T-cell (primary cell): Measurements from ENCODE around the gene CKM. TPM values are rescaled to one million over a fixed set of nuclear protein-coding genes. Genes with fewer than 3 reads are reported as not detected.

Experiments used
- ATAC-seq, 4 experiments: fragments of 200-7000 bp in 3 of 4; fragments of 150-1000 bp in 1 of 4; cut with Tn5 transposase; replicated peaks in 1 of 4; 1 replicate in 3 of 4; 2 replicates in 1 of 4; pipeline ENCODE4 v1.10.0; 2021; ENCODE audit warnings: moderate library complexity in 3 of 4, mild to moderate bottlenecking in 2 of 4, moderate number of reproducible peaks in 1 of 4
- CTCF ChIA-PET, 2 donors: fragments of 300-600 bp; sonication (Branson Sonifier 250); formaldehyde crosslinking; loops; one replicate each; lab custom pipeline; 2022; ENCODE audit warnings: antibody characterized with exemption in 2 of 2; lab: Charles Lee
- POLR2A ChIA-PET, 2 donors: fragments of 300-600 bp; sonication (Branson Sonifier 250); formaldehyde crosslinking; loops; one replicate each; lab custom pipeline; 2022; ENCODE audit warnings: antibody characterized with exemption in 2 of 2; lab: Charles Lee
- DNase-seq, 35 experiments: peaks; one replicate each; pipeline versions ENCODE4 v3.0.0 to v3.0.0-alpha.2; 2013 to 2023
- H3K27ac ChIP-seq: one replicate; pipeline ENCODE4 v1.5.1; 2013; ENCODE audit warnings: low read length
- H3K27me3 ChIP-seq, 2 experiments: replicated peaks in 1 of 2; 1 replicate in 1 of 2; 2 replicates in 1 of 2; pipeline versions ENCODE4 v1.6.1 to v1.7.0; 2013; ENCODE audit warnings: low read length in 1 of 2, mixed read lengths in 1 of 2; ENCODE audit not compliant: control insufficient read depth in 2 of 2, insufficient read depth in 2 of 2; ENCODE audit errors: extremely low read depth in 1 of 2
- H3K36me3 ChIP-seq, 2 donors: 1 replicate in 1 of 2; 2 replicates in 1 of 2; pipeline versions ENCODE4 v1.6.1 to v1.7.0; 2013; ENCODE audit warnings: low read length in 1 of 2; ENCODE audit not compliant: control insufficient read depth in 2 of 2, insufficient read depth in 1 of 2; ENCODE audit errors: extremely low read depth in 1 of 2
- H3K4me1 ChIP-seq, 2 experiments: 1 replicate in 1 of 2; 2 replicates in 1 of 2; pipeline versions ENCODE4 v1.6.1 to v1.7.0; 2013; ENCODE audit warnings: low read length in 2 of 2, mixed read lengths in 1 of 2; ENCODE audit not compliant: insufficient read depth in 2 of 2, control insufficient read depth in 1 of 2; ENCODE audit errors: extremely low read depth in 1 of 2
- H3K4me3 ChIP-seq, 2 donors: 1 replicate in 1 of 2; 2 replicates in 1 of 2; pipeline versions ENCODE4 v1.5.1 to v1.7.0; 2013; ENCODE audit warnings: mild to moderate bottlenecking in 2 of 2, low read length in 1 of 2, moderate library complexity in 1 of 2; ENCODE audit not compliant: control insufficient read depth in 1 of 2; ENCODE audit errors: extremely low read depth in 1 of 2
- H3K9me3 ChIP-seq: 2 replicates; pipeline ENCODE4 v1.7.0; 2013
- H3K27ac Mint-ChIP-seq, 2 donors: one replicate each; pipeline ENCODE4 v1.8.0; 2020 to 2021; ENCODE audit warnings: mild to moderate bottlenecking in 2 of 2, mixed read lengths in 2 of 2
- H3K27me3 Mint-ChIP-seq, 2 donors: one replicate each; pipeline ENCODE4 v1.8.0; 2021 to 2022; ENCODE audit warnings: mixed read lengths in 2 of 2
- H3K36me3 Mint-ChIP-seq: one replicate; pipeline ENCODE4 v1.8.0; 2021; ENCODE audit warnings: mixed read lengths
- H3K4me1 Mint-ChIP-seq, 3 donors: one replicate each; pipeline ENCODE4 v1.8.0; 2020 to 2022; ENCODE audit warnings: mixed read lengths in 3 of 3, mild to moderate bottlenecking in 1 of 3
- H3K4me3 Mint-ChIP-seq, 3 donors: one replicate each; pipeline ENCODE4 v1.8.0; 2020 to 2022; ENCODE audit warnings: mild to moderate bottlenecking in 3 of 3, mixed read lengths in 3 of 3, moderate library complexity in 3 of 3
- H3K9me3 Mint-ChIP-seq, 3 donors: one replicate each; pipeline ENCODE4 v1.8.0; 2020 to 2022; ENCODE audit warnings: mixed read lengths in 3 of 3
- WGBS: methylation state at CpG from one replicate; pipeline ENCODE4 v1.1.5; 2013; ENCODE audit warnings: missing lambda C conversion rate; ENCODE audit not compliant: insufficient coverage; 5-methylcytosine and 5-hydroxymethylcytosine counted together
- total RNA-seq, 35 experiments: library from RNA in 6 of 35; stranded (reverse) in 6 of 35; fragments of 120-200 nt in 1 of 35; gene quantifications; one replicate each; pipeline versions ENCODE4 v1.2.1 to v1.2.4 and lab custom pipeline; 2013 to 2026

CKM gene
- total RNA-seq, 5 donors from 2014 or later (not counting 1 experiment from before 2014, with no cell fraction given) = not detected

DNA sequence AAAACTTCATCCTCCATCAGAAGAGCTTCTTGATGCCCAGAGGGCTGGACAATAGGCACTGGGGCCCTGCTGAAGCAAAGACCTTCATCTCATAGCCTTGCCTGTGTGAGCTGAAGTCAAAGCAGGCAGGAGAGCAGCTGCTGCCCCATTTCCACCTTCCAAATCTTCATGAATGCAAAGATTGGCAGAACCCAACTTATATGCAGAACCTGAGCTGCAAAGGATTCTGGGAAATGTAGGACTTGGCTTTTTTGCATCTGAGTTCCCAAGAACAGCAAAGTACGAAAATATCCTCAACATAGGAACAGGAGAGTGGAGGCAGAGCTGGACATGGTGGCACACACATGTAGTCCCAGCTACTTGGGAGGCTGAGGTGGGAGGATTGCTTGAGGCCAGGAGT is 30.8 kb downstream of the CKM start:
- H3K27ac Mint-ChIP-seq = no peak overlapping the region
- H3K4me1 Mint-ChIP-seq = no peaks in the 10 kb centered on the region
- ChIA-PET POLR2A (no interaction called here), CTCF (no interaction called here)
- peaks cover 13 to 43% of the 10 kb centered on the region in 2 donors for H3K36me3 ChIP-seq
- DNase-seq (no peak), ATAC-seq (no peak)
- no peak overlapping the region for H3K27ac ChIP-seq
- H3K9me3 Mint-ChIP-seq = no peaks in the 10 kb centered on the region
- peaks cover 54% of the 10 kb centered on the region for H3K36me3 Mint-ChIP-seq
- no peak overlapping the region for H3K4me3 ChIP-seq
- no peaks in the 10 kb centered on the region for H3K4me1 ChIP-seq
- H3K27me3 Mint-ChIP-seq = no peaks in the 10 kb centered on the region
- no peaks in the 10 kb centered on the region for H3K9me3 ChIP-seq
- H3K27me3 ChIP-seq = no peaks in the 10 kb centered on the region
- no peak overlapping the region for H3K4me3 Mint-ChIP-seq
- WGBS = 83% methylated on average over 1 of the region's 1 CpG

DNA sequence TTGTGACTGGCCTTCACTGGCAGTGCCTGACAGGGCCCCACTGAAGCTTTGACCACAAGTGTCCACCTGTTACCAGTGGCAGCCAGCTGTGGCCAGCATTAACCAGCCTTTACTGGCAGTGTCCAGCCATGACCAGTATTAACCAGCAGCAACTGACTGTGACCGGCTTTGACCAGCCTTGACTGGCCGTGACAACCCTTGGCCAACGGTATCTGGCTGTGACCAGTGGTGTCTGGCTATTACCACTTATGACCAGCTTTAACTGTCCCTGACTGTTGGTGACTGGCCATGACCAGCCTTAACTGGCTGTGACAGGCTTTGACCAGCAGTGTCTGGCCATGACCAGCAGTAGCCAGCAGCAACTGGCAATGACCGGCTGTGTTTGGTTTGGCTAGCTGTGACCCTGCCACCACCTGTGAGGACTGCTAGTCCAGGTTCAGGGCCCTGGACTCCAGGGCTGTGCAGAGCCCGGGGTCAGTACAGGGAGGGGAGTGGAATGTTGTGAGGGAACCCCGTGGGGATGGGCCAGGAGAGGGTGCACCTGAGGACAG is 32.2 kb downstream of the CKM start:
- H3K27me3 ChIP-seq = no peaks in the 10 kb centered on the region
- 96% methylated on average over 5 of the region's 6 CpGs for WGBS
- no peaks in the 10 kb centered on the region for H3K27me3 Mint-ChIP-seq
- H3K27ac Mint-ChIP-seq = no peak overlapping the region
- H3K9me3 ChIP-seq = no peaks in the 10 kb centered on the region
- CTCF ChIA-PET = no interaction called here
- peaks cover 59% of the 10 kb centered on the region for H3K36me3 Mint-ChIP-seq
- H3K4me3 ChIP-seq = no peak overlapping the region
- POLR2A ChIA-PET = no interaction called here
- ATAC-seq = no peak
- H3K27ac ChIP-seq = no peak overlapping the region
- no peaks in the 10 kb centered on the region for H3K9me3 Mint-ChIP-seq
- peaks cover 11 to 41% of the 10 kb centered on the region in 2 donors for H3K36me3 ChIP-seq
- no peaks in the 10 kb centered on the region for H3K4me1 Mint-ChIP-seq
- H3K4me1 ChIP-seq = no peaks in the 10 kb centered on the region
- no peak for DNase-seq
- no peak overlapping the region for H3K4me3 Mint-ChIP-seq

DNA sequence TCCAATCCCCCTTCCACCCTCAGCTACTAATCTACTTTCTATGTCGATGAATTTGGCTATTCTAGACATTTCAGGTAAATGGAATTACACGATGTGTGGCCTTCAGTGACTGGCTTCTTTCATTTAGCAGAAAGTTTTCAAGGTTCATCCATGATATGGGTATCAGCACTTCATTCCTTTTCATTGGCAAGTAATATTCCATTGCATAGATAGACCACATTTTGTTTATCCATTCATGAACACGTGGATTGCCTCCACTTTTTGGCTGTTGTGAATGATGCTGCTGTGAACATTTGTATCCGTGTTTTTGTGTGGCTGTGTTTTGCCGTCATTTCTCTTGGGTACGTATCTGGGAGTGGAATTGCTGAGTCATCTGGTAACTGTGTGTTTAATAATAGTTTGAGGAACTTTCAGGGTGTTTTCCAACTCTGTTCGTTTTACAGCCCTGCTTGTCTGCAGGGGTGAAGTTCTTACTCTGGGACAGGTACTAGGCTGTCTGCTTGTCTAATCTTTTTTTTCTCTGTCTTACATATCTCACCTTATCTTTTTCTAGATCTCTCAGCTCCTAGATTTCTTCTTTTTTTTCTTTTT is 39.1 kb downstream of the CKM start:
- H3K27ac Mint-ChIP-seq = no peak overlapping the region
- POLR2A ChIA-PET = no interaction called here

DNA sequence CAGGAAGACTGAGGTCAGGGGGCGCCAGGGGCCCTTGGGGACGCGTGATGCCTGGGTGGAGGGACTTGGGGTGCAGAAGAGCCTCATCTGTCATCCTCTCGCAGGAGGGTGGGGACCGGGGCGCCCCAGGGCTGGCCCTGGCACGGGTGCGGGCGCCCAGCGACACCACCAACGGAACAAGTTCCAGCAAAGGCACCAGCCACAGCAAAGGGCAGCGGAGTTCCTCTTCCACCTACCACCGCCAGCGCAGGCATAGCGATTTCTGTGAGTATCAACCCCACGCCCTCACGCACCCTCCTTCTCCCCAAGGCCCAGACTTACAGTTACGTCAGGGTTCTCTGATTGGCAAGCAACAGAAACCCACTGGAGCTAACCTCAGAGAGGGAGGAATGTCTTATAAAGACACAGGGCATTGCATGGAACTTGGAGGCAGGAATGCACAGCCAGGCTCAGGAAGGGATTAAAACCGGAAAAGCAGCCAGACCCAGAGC is 42.2 kb downstream of the CKM start:
- Histone ChIP-seq H3K4me1 (no peaks in the 10 kb centered on the region), H3K27ac (no peak overlapping the region), H3K9me3 (peaks cover 2% of the 10 kb centered on the region), H3K36me3 (peaks cover 15 to 34% of the 10 kb centered on the region in 2 donors), H3K4me3 (no peak overlapping the region), H3K27me3 (no peaks in the 10 kb centered on the region)
- ATAC-seq = no peak
- no peak for DNase-seq
- no peak overlapping the region for H3K27ac Mint-ChIP-seq
- POLR2A ChIA-PET = no interaction called here
- no peaks in the 10 kb centered on the region for H3K27me3 Mint-ChIP-seq
- no peaks in the 10 kb centered on the region for H3K9me3 Mint-ChIP-seq
- H3K36me3 Mint-ChIP-seq = peaks cover 46% of the 10 kb centered on the region
- CTCF ChIA-PET = no interaction called here
- 91% methylated on average over 13 of the region's 19 CpGs for WGBS
- no peak overlapping the region for H3K4me3 Mint-ChIP-seq
- no peaks in the 10 kb centered on the region for H3K4me1 Mint-ChIP-seq

More for the DNA sequence above, 39.1 kb downstream of the CKM start:
- Mint-ChIP-seq H3K36me3 (peaks cover 50% of the 10 kb centered on the region), H3K4me1 (no peaks in the 10 kb centered on the region), H3K9me3 (no peaks in the 10 kb centered on the region), H3K4me3 (no peak overlapping the region), H3K27me3 (no peaks in the 10 kb centered on the region)
- ATAC-seq (no peak), DNase-seq (no peak)
- Histone ChIP-seq H3K27ac (no peak overlapping the region), H3K4me1 (no peaks in the 10 kb centered on the region), H3K9me3 (peaks cover 2% of the 10 kb centered on the region), H3K36me3 (peaks cover 7 to 34% of the 10 kb centered on the region in 2 donors), H3K4me3 (no peak overlapping the region), H3K27me3 (no peaks in the 10 kb centered on the region)
- 70% methylated on average over 2 of the region's 7 CpGs for WGBS
- CTCF ChIA-PET = no interaction called here

DNA sequence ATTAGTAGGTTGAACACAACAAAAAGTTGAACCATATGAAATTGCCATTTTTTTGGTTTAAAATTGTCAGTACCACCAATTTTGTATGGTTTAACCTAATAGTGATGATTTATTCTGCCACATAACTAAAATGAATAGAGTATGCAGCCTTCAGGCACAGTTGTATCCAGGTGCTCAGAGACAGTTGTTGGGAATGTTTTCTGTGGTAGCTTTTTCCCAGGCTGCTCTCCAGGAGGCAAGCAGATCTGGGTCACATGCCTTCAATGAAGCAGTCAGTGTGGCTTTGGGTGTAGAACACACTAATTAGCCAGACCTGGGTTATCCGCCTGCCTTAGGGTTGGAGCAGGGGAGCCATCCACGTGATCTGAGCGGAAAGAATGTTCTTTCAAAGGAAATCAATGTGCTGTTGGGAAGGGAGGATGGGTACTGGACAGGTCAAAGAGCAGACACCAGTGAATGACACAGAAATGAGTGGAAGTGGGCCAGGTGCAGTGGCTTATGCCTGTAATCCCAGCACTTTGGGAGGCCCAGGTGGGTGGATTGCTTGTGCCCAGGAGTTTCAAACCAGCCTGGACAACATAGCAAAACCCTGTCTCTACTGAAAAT is 43.0 kb downstream of the CKM start:
- ATAC-seq (no peak), DNase-seq (no peak)
- Histone ChIP-seq H3K4me1 (no peaks in the 10 kb centered on the region), H3K27me3 (no peaks in the 10 kb centered on the region), H3K36me3 (peaks cover 10 to 39% of the 10 kb centered on the region in 2 donors), H3K9me3 (peaks cover 2% of the 10 kb centered on the region), H3K4me3 (no peak overlapping the region), H3K27ac (no peak overlapping the region)
- ChIA-PET CTCF (no interaction called here), POLR2A (no interaction called here)
- H3K4me1 Mint-ChIP-seq = no peaks in the 10 kb centered on the region
- no peaks in the 10 kb centered on the region for H3K27me3 Mint-ChIP-seq
- H3K4me3 Mint-ChIP-seq = no peak overlapping the region
- H3K9me3 Mint-ChIP-seq = no peaks in the 10 kb centered on the region
- peaks cover 45% of the 10 kb centered on the region for H3K36me3 Mint-ChIP-seq
- 100% methylated on average over 3 of the region's 3 CpGs for WGBS
- no peak overlapping the region for H3K27ac Mint-ChIP-seq

DNA sequence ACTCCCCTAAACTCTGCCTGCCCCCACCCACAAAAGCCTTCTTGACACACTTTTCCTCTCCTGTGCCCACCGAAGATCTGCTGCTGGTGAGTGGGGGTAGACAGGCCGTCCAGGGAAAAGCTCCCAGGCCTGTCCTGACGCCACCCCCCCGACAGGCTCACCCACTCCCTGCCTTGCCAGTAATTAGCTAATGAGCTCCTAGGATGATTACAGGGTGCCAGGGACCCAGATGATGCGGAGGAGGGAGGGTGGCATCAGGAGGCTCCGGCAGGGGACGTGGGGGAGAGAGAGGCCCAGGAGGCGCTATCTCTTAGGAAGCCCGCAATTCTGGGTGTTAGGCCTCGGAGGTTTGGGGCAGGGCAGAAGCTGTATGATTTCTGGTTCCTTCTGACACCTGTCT is 44.6 kb downstream of the CKM start:
- Histone ChIP-seq H3K36me3 (peaks cover 10 to 42% of the 10 kb centered on the region in 2 donors), H3K27ac (no peak overlapping the region), H3K27me3 (no peaks in the 10 kb centered on the region), H3K4me3 (no peak overlapping the region), H3K9me3 (no peaks in the 10 kb centered on the region), H3K4me1 (no peaks in the 10 kb centered on the region)
- H3K27me3 Mint-ChIP-seq = no peaks in the 10 kb centered on the region
- no peaks in the 10 kb centered on the region for H3K9me3 Mint-ChIP-seq
- H3K4me3 Mint-ChIP-seq = no peak overlapping the region
- ChIA-PET CTCF (no interaction called here), POLR2A (no interaction called here)
- H3K36me3 Mint-ChIP-seq = peaks cover 45% of the 10 kb centered on the region
- H3K4me1 Mint-ChIP-seq = no peaks in the 10 kb centered on the region
- DNase-seq (no peak), ATAC-seq (no peak)
- H3K27ac Mint-ChIP-seq = no peak overlapping the region
- WGBS = 94% methylated on average over 5 of the region's 10 CpGs
